HepG2 (cell line): ENCODE measurements around the gene CCDC183. TPM values are rescaled to one million over a fixed set of nuclear protein-coding genes. Genes with fewer than 3 reads are reported as not detected.

Source experiments
- ATAC-seq: fragments of 200-7000 bp; cut with Tn5 transposase; 3 replicates; pipeline ENCODE4 v1.9.1; 2020; ENCODE audit warnings: mild to moderate bottlenecking, moderate library complexity
- BruUV-seq: library from RNA; stranded (reverse); fragments of 400-500 nt; replicated peaks from 2 replicates; lab custom pipeline; 2021; lab: Mats Ljungman, UMichigan
- CTCF ChIA-PET: fragments of 300-600 bp; formaldehyde crosslinking; extraction: SDS; loops from one replicate; lab custom pipeline; 2021; ENCODE audit warnings: low total read pairs, inconsistent platforms, low intra/inter-chr PET ratio; lab: Yijun Ruan, JAX
- POLR2A ChIA-PET: fragments of 350-600 bp; sonication (Branson Sonifier 250); formaldehyde crosslinking; loops from one replicate; lab custom pipeline; 2020; ENCODE audit warnings: antibody characterized with exemption, inconsistent platforms; lab: Yijun Ruan, JAX
- DNase-seq: peaks from one replicate; pipeline ENCODE4 v3.0.0-alpha.2; 2015; ENCODE audit warnings: low spot score
- FAIRE-seq: peaks from 3 replicates; lab custom pipeline; 2011; peaks lifted over from hg19 to GRCh38; lab: Jason Lieb, UNC
- H2AFZ ChIP-seq: one replicate; pipeline ENCODE4 v1.6.1; 2011; ENCODE audit warnings: low read length, inconsistent platforms
- H3K27ac ChIP-seq: fragments of 300-600 bp; 3 replicates; pipeline ENCODE4 v1.8.0; 2011; ENCODE audit warnings: mixed run types, mild to moderate bottlenecking, mixed read lengths, low read length, inconsistent platforms; ENCODE audit not compliant: insufficient read depth; ENCODE audit errors: extremely low read length
- H3K27me3 ChIP-seq, 2 experiments: fragments of 200-600 bp in 1 of 2; 2 replicates in 1 of 2; 3 replicates in 1 of 2; pipeline versions ENCODE4 v1.6.0 to v1.8.0; 2011; ENCODE audit warnings: low read length in 2 of 2, mild to moderate bottlenecking in 2 of 2, moderate library complexity in 2 of 2, inconsistent platforms in 1 of 2; ENCODE audit not compliant: insufficient read depth in 2 of 2, control insufficient read depth in 1 of 2
- H3K36me3 ChIP-seq, 2 experiments: fragments of 200-600 bp in 1 of 2; replicated peaks in 1 of 2; 2 replicates in 1 of 2; 3 replicates in 1 of 2; pipeline versions ENCODE4 v1.5.1 to v1.8.0; 2011; ENCODE audit warnings: low read length in 2 of 2, inconsistent platforms in 1 of 2; ENCODE audit not compliant: insufficient read depth in 2 of 2, control insufficient read depth in 1 of 2
- H3K4me1 ChIP-seq: 2 replicates; pipeline ENCODE4 v1.5.1; 2012; ENCODE audit warnings: low read length, inconsistent platforms; ENCODE audit not compliant: insufficient read depth
- H3K4me2 ChIP-seq: 2 replicates; pipeline ENCODE4 v1.6.0; 2011; ENCODE audit warnings: low read depth, low read length, inconsistent platforms
- H3K4me3 ChIP-seq, 3 experiments: fragments of 200-600 bp in 1 of 3; sonication (generic), shearing (Covaris generic) in 1 of 3; replicated peaks in 1 of 3; 2 replicates each; pipeline ENCODE4 v1.5.1; 2011 to 2016; ENCODE audit warnings: low read length in 3 of 3, inconsistent platforms in 2 of 3, low read depth in 2 of 3, mild to moderate bottlenecking in 2 of 3, control low read depth in 1 of 3, mixed read lengths in 1 of 3; ENCODE audit not compliant: insufficient read depth in 1 of 3
- H3K79me2 ChIP-seq: one replicate; pipeline ENCODE4 v1.6.1; 2011; ENCODE audit warnings: low read length, inconsistent platforms; ENCODE audit not compliant: insufficient read depth
- H3K9ac ChIP-seq: 2 replicates; pipeline ENCODE4 v1.6.0; 2011; ENCODE audit warnings: mild to moderate bottlenecking, low read depth, low read length, inconsistent platforms; ENCODE audit not compliant: insufficient read depth
- H3K9me3 ChIP-seq: 2 replicates; pipeline ENCODE4 v1.5.1; 2012; ENCODE audit warnings: mild to moderate bottlenecking, low read length
- H4K20me1 ChIP-seq: 2 replicates; pipeline ENCODE4 v1.6.0; 2011; ENCODE audit warnings: inconsistent platforms, mild to moderate bottlenecking, low read length, moderate library complexity; ENCODE audit not compliant: insufficient read depth
- HMG20B ChIP-seq: conservative IDR thresholded peaks from 2 replicates; pipeline ENCODE4 v1.6.1; 2016; ENCODE audit warnings: missing genetic modification reagents, missing compliant biosample characterization
- RELA ChIP-seq: sonication (generic); formaldehyde crosslinking; IDR thresholded peaks from 2 replicates; pipeline ENCODE4 v1.4.0; 2020; ENCODE audit warnings: missing genetic modification reagents
- THRA ChIP-seq: sonication (generic); formaldehyde crosslinking; IDR thresholded peaks from 2 replicates; pipeline ENCODE4 v1.4.0; 2020; ENCODE audit warnings: missing genetic modification reagents, borderline replicate concordance
- TRIM22 ChIP-seq: fragments of 450-650 bp; IDR thresholded peaks from 2 replicates; pipeline ENCODE4 v1.6.1; 2017
- ZNF10 ChIP-seq: sonication (generic); formaldehyde crosslinking; IDR thresholded peaks from 2 replicates; pipeline ENCODE4 v1.4.0; 2020; ENCODE audit warnings: mild to moderate bottlenecking, low read depth, missing genetic modification reagents, borderline replicate concordance
- ZNF275 ChIP-seq: sonication (generic); formaldehyde crosslinking; IDR thresholded peaks from 2 replicates; pipeline ENCODE4 v1.8.0; 2022; ENCODE audit warnings: missing genetic modification reagents, mild to moderate bottlenecking, inconsistent platforms, borderline replicate concordance
- ZNF326 ChIP-seq: sonication (generic); formaldehyde crosslinking; IDR thresholded peaks from 2 replicates; pipeline ENCODE4 v1.4.0; 2020; ENCODE audit warnings: missing genetic modification reagents, borderline replicate concordance
- ZNF616 ChIP-seq: sonication (generic); formaldehyde crosslinking; IDR thresholded peaks from 2 replicates; pipeline ENCODE4 v1.5.0; 2020; ENCODE audit warnings: low read depth, mild to moderate bottlenecking, missing genetic modification reagents
- ZNF761 ChIP-seq: sonication (generic); formaldehyde crosslinking; conservative IDR thresholded peaks from 2 replicates; pipeline ENCODE4 v1.4.0; 2020; ENCODE audit warnings: mild to moderate bottlenecking, missing genetic modification reagents
- ZNF790 ChIP-seq: sonication (generic); formaldehyde crosslinking; IDR thresholded peaks from 2 replicates; pipeline ENCODE4 v1.8.0; 2022; ENCODE audit warnings: missing genetic modification reagents, mild to moderate bottlenecking, borderline replicate concordance
- ZNF841 ChIP-seq: sonication (generic); formaldehyde crosslinking; IDR thresholded peaks from 2 replicates; pipeline ENCODE4 v1.8.1; 2023; ENCODE audit warnings: missing genetic modification reagents, borderline replicate concordance
- WGBS: methylation state at CpG from one replicate; pipeline ENCODE4 v1.1.6; 2017; ENCODE audit warnings: low lambda C conversion rate; 5-methylcytosine and 5-hydroxymethylcytosine counted together
- in situ Hi-C: cut with HindIII; loops from 2 replicates; pipeline ENCODE4 v1.10.0; 2017; ENCODE audit warnings: low pct_unique_long_range_greater_than_20kb; ENCODE audit not compliant: extremely low pct_ligation_motif_present
- intact Hi-C: fragments of 100-400 bp; cut with micrococcal nuclease; formaldehyde crosslinking; loops from one replicate; pipeline ENCODE4 v1.10.0; 2022; ENCODE audit not compliant: unreplicated experiment
- polyA plus RNA-seq, 8 experiments: library from polyadenylated mRNA; depleted of rRNA in 3 of 8; stranded (reverse) in 7 of 8; unstranded in 1 of 8; fragments of >200 nt; fragmentation: Illumina TruSeq in 4 of 8; extraction: Trizol in 4 of 8; gene quantifications; 2 replicates each; pipeline versions ENCODE4 v1.2.1 to v1.2.3, GENCODE V29; 2011 to 2016; ENCODE audit warnings: low read depth in 4 of 8, missing spikeins in 1 of 8, mixed read lengths in 1 of 8; ENCODE audit not compliant: insufficient read depth in 1 of 8
- total RNA-seq, 5 experiments: library from RNA; depleted of rRNA; stranded (reverse); fragments of >200 nt; fragmentation: Illumina TruSeq; extraction: Trizol; gene quantifications; 2 replicates each; pipeline ENCODE4 v1.2.3, GENCODE V29; 2016; ENCODE audit warnings: low read depth in 1 of 5

CCDC183 gene
- total and polyA plus RNA-seq, 2 of the 13 experiments (the other 11 are each of a cell fraction or from before 2014, with no cell fraction given): 5.0 to 66.4 TPM

GRCh38 chr9:136757328-136757727 is 38.8 kb upstream of the CCDC183 start (continued):
- TF ChIP-seq ZNF275: no peak
- TF ChIP-seq ZNF761 (CRISPR knock-in tag): no peak

GRCh38 chr9:136757751-136758140 is 38.4 kb upstream of the CCDC183 start:
- no peaks in the 10 kb centered on the region for H4K20me1 ChIP-seq
- ChIA-PET POLR2A (interaction anchor here (1.4 to 1.5 kb wide), 2 partner anchors 20 to 28 kb away, joined by 3 read pairs; no protein-coding TSS in a partner anchor), CTCF (no interaction called here)
- H3K4me1 ChIP-seq: peaks cover 37% of the 10 kb centered on the region
- no peaks in the 10 kb centered on the region for H3K9me3 ChIP-seq
- DNase-seq: no peak
- no peak overlapping the region for H3K4me3 ChIP-seq
- H2AFZ ChIP-seq: no peak overlapping the region
- no peak overlapping the region for H3K9ac ChIP-seq
- BruUV-seq: no TSS peak
- TF ChIP-seq THRA (no peak), HMG20B (CRISPR knock-in tag) (no peak), ZNF10 (CRISPR knock-in tag) (no peak), TRIM22 (no peak), ZNF326 (CRISPR knock-in tag) (no peak), ZNF790 (CRISPR knock-in tag) (no peak), ZNF616 (CRISPR knock-in tag) (no peak), ZNF841 (CRISPR knock-in tag) (no peak), RELA (CRISPR knock-in tag) (no peak)
- H3K4me2 ChIP-seq: no peak overlapping the region
- peaks cover 7 to 37% of the 10 kb centered on the region in 2 experiments; a peak in 3 of 5 replicates for H3K27me3 ChIP-seq
- H3K79me2 ChIP-seq: no peaks in the 10 kb centered on the region
- FAIRE-seq: no peak
- in situ Hi-C loops (no loop called here), intact Hi-C loops (loop anchor here (1.0 kb wide), 1 partner anchor 27 kb away; no protein-coding TSS in a partner anchor)
- 49% methylated on average over 8 of the region's 20 CpGs for WGBS
- no peak for ATAC-seq
- H3K36me3 ChIP-seq: no peaks in the 10 kb centered on the region
- H3K27ac ChIP-seq: no peak overlapping the region
